ENCODE data around the gene MGLL.

DNA sequence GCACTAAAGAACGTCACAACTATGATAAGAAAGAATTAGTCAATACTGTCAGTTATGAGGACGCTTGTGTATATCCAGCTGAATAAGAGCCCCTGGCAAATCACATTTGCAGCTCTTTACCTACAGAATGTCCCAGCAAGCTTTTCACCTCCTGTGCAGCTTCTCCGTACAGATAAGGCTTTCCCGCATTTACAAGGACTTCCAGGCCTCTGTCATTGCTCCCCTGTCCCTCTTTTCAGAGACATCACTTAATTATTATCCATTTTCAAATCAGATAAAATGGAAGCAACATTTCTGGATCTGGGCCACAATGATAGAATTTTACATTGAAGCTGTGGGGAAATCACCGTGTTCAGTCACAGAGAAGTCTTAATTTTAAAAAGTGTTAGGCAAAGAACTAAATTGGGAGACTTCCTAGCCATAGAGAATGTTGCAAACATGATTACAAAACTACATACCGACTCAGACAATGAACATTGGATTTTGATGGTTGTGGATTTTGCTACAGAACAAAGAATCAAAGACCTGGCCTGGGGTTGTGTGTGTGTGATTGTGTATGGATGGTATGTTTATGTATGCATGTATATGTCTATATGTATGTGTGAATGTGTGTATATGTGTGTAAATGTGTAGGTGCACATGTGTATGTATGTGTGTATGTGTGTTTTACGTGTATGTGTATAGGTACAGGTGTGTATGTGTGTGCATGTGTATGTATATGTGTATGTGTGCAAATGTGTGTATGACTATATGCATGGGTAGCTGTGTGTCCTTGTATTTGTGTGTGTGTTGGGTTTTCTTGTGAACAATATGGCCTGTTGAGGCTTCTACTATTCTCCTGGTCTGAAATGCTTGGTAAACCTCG lies 41.5 kb downstream of the MGLL start:
- no peak for TF ChIP-seq EZH2 (optimal IDR thresholded peaks at IDR 0.05; ENCODE audit: low read depth, low read length)
- TF ChIP-seq, protein P1, sequence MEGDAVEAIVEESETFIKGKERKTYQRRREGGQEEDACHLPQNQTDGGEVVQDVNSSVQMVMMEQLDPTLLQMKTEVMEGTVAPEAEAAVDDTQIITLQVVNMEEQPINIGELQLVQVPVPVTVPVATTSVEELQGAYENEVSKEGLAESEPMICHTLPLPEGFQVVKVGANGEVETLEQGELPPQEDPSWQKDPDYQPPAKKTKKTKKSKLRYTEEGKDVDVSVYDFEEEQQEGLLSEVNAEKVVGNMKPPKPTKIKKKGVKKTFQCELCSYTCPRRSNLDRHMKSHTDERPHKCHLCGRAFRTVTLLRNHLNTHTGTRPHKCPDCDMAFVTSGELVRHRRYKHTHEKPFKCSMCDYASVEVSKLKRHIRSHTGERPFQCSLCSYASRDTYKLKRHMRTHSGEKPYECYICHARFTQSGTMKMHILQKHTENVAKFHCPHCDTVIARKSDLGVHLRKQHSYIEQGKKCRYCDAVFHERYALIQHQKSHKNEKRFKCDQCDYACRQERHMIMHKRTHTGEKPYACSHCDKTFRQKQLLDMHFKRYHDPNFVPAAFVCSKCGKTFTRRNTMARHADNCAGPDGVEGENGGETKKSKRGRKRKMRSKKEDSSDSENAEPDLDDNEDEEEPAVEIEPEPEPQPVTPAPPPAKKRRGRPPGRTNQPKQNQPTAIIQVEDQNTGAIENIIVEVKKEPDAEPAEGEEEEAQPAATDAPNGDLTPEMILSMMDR (IDR thresholded peaks at IDR 0.05; ENCODE audit: low read length): no peak

Data from MM.1S (cell line).